Measurements from ENCODE around the gene SLAIN2. TPM values are rescaled to one million over a fixed set of nuclear protein-coding genes. Genes with fewer than 3 reads are reported as not detected.
A peak's percentile ranks its signal among the peaks of the same experiment; 100 is the strongest.
"Not testable (repeated sequence)": the region's sequence is repeated elsewhere in the genome, so short reads cannot be mapped to it uniquely, and the experiment has no call there.

Gene SLAIN2
- total RNA-seq, 2 experiments from 2014 or later, result 55.3 to 61.6 TPM

DNA sequence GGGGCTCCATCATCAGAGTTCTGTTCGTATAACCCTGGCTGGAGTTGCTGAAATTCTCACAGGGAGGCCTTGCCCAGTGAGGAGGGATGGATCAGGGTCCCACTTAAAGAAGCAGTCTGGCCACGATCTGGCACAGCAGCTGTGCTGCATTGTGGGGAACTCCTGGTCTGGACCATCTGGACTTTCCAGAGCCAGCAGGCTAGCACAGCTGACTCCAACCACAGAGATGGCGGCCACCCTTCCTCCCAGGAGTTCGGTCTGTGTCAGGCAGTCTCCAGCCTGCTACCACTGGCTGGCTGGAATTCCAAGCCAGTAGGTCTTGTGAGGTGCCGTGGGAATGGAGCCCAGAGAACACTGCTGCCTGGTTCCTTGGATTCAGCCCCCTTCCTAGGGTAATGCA is 62.0 kb downstream of the SLAIN2 start:
- H3K4me1 Mint-ChIP-seq, result peaks cover 4% of the 10 kb centered on the region
- ATAC-seq, result no peak

DNA sequence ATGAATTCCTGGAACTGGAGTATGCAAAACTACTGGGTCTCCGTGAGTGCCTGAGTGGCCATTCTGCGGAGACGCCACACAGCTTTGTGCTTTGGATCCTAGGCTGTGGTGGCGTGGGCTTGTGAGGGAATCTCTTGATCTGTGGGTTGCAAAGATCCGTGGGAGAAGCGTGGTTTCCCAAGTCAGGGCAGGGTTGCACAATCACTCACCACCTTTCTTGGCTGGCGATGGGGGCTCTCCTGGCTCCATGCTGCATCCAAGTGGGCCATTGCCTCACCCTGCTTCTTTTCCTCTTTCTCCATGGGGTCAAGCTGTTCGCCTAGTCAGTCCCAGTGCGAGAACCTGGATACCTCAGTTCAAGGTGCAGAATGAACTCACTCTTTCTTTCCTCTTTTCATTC is 62.5 kb downstream of the SLAIN2 start:
- no peaks in the 10 kb centered on the region for H3K27me3 Mint-ChIP-seq
- peaks cover 4% of the 10 kb centered on the region for H3K4me1 Mint-ChIP-seq
- H3K9me3 Mint-ChIP-seq (ENCODE audit: low read depth), result no peaks in the 10 kb centered on the region

More for the DNA sequence above, 62.0 kb downstream of the SLAIN2 start:
- no peaks in the 10 kb centered on the region for H3K9me3 Mint-ChIP-seq (ENCODE audit: low read depth)
- H3K27me3 Mint-ChIP-seq, result no peaks in the 10 kb centered on the region
- CTCF ChIA-PET, result no interaction called here
- no peak overlapping the region for H3K4me3 Mint-ChIP-seq
- no peak overlapping the region for H3K27ac Mint-ChIP-seq
- DNase-seq, result no peak
- H3K36me3 Mint-ChIP-seq, result peaks cover 19% of the 10 kb centered on the region

DNA sequence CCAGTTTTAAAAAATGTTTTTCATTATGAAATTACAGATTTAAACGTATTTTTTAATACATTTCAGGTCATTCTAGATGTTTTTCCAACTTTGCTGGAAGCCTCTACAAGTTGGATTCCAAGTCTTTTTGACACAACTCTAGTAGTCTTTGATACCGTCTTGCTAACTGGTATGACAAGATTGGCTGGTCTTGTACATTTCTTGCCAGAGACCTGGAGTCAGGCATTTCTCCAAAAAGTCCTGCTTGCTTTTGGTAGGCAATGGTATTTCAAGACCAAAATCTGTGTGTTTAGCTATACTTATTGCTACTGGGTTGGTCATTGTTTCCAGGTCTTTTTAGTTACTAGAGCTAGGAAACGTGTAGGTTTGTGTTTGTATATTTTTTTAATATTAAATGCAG is 64.6 kb downstream of the SLAIN2 start:
- Mint-ChIP-seq H3K9me3 (ENCODE audit: low read depth) (no peaks in the 10 kb centered on the region), H3K4me3 (no peak overlapping the region), H3K4me1 (peaks cover 1% of the 10 kb centered on the region), H3K36me3 (peaks cover 17% of the 10 kb centered on the region), H3K27me3 (no peaks in the 10 kb centered on the region), H3K27ac (no peak overlapping the region)
- no peak for DNase-seq
- ATAC-seq, result no peak
- CTCF ChIA-PET, result no interaction called here

More for the DNA sequence above, 62.5 kb downstream of the SLAIN2 start:
- Mint-ChIP-seq H3K27ac (no peak overlapping the region), H3K36me3 (peaks cover 19% of the 10 kb centered on the region), H3K4me3 (no peak overlapping the region)
- ATAC-seq, result no peak
- CTCF ChIA-PET, result no interaction called here
- no peak for DNase-seq

DNA sequence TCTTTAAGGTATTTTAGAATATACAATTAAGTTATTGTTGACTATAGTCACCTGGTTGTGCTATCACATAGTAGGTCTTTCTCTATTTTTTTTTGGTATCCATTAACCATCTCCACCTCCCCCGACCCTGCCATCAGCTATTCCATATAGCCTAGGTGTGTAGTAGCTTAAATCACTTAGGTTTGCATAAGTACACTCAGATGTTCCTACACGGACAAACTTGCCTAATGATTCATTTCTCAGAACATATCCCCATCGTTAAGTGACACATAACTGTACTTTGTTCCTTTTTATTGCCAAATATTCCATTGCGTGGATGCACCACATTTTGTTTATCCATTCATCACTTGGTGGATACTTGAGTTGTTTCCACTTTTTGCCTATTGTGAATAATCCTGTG is 67.9 kb downstream of the SLAIN2 start:
- ATAC-seq, result no peak
- no peak for DNase-seq

DNA sequence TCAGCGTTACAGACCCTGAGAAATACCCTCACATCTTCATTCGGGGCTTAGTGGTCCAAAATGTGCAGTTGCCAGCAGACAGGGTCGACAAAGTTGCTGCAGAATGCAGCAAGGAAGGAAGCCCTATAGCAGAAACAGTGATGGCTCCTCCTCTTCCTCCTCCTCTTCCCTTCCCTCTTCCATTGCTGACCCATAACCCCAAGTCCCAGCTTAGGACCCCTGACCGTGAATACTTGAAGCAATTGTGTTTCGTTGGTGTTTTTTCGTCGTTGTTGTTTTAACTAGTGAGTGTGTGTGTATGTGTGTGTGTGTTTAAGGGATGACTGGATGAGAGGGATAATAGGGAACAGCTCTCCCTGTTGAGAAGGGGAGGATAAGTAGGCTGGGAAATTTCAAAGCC is 69.5 kb downstream of the SLAIN2 start:
- H3K27ac Mint-ChIP-seq, result no peak overlapping the region
- no peaks in the 10 kb centered on the region for H3K27me3 Mint-ChIP-seq
- no peaks in the 10 kb centered on the region for H3K9me3 Mint-ChIP-seq (ENCODE audit: low read depth)
- DNase-seq (no peak), ATAC-seq (no peak)
- H3K4me1 Mint-ChIP-seq, result no peaks in the 10 kb centered on the region
- CTCF ChIA-PET, result no interaction called here
- H3K36me3 Mint-ChIP-seq, result peaks cover 21% of the 10 kb centered on the region
- no peak overlapping the region for H3K4me3 Mint-ChIP-seq

More for the DNA sequence above, 67.9 kb downstream of the SLAIN2 start:
- CTCF ChIA-PET, result interaction anchor here (1.3 kb wide), 2 partner anchors 13 to 51 kb away, joined by 3 read pairs; no protein-coding TSS in a partner anchor
- H3K4me1 Mint-ChIP-seq, result no peaks in the 10 kb centered on the region
- no peak overlapping the region for H3K4me3 Mint-ChIP-seq
- peaks cover 21% of the 10 kb centered on the region for H3K36me3 Mint-ChIP-seq
- no peak overlapping the region for H3K27ac Mint-ChIP-seq
- no peaks in the 10 kb centered on the region for H3K27me3 Mint-ChIP-seq
- no peaks in the 10 kb centered on the region for H3K9me3 Mint-ChIP-seq (ENCODE audit: low read depth)

DNA sequence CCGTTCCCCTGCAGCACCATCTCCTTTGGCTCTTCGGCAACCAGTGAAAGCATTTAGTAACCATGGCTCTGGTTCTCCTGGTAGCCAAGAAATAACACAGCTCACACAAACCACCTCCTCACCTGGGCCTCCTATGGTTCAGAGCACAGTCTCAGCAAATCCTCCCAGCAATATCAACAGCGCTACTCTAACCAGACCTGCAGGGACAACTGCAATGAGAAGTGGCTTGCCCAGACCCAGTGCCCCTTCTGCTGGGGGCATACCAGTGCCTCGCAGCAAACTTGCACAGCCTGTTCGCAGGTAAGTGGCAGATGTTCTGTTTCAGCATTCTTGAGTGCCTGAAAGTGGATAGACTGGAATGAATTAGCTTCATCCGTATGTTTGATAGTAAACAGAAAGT is 78.8 kb downstream of the SLAIN2 start:
- Mint-ChIP-seq H3K27me3 (no peaks in the 10 kb centered on the region), H3K4me3 (no peak overlapping the region), H3K4me1 (no peaks in the 10 kb centered on the region), H3K27ac (no peak overlapping the region), H3K36me3 (peaks cover 17% of the 10 kb centered on the region), H3K9me3 (ENCODE audit: low read depth) (no peaks in the 10 kb centered on the region)
- no peak for ATAC-seq
- no peak for DNase-seq
- CTCF ChIA-PET, result no interaction called here

DNA sequence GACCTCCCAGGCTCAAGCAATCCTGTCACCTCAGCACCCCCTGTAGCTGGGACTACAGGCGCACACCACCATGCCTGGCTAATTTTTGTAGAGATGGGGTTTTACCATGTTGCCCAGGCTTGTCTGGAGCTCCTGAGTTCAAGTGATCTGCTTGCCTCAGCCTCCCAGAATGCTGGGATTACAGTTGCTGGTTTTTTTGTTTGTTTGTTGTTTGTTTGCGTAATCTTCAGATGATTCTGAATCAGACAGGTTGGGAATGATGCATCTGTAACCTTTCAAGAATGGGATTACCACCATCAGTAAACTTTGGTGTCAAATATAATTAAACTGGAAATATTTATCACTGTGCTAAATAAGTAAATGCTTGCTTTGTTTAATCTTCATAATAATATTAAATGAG is 79.8 kb downstream of the SLAIN2 start:
- no peak for ATAC-seq

DNA sequence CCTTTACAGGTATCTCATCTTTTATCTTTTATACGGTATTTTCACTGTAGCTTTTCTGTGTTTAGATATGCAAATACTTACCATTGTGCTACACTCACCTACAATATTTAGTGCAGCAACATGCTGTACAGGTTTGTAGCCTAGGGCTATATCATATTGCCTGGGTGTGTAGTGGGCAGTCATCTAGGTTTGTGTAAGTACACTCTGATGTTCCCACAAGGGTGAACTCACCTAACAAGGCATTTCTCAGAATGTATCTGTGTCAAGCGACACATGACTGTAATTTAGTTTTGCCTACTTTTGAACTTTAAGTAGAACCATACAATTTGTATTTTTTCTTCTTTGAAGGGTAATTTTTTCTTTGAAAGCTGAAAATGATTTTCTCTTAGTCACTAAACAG is 87.6 kb downstream of the SLAIN2 start:
- peaks cover 25% of the 10 kb centered on the region for H3K4me1 Mint-ChIP-seq
- H3K27me3 Mint-ChIP-seq, result no peaks in the 10 kb centered on the region
- CTCF ChIA-PET, result interaction anchor here (1.5 kb wide), 1 partner anchor 17 kb away, joined by 3 read pairs; no protein-coding TSS in a partner anchor
- ATAC-seq (no peak), DNase-seq (no peak)
- H3K36me3 Mint-ChIP-seq, result peaks cover 6% of the 10 kb centered on the region
- H3K4me3 Mint-ChIP-seq, result no peak overlapping the region
- no peak overlapping the region for H3K27ac Mint-ChIP-seq
- no peaks in the 10 kb centered on the region for H3K9me3 Mint-ChIP-seq (ENCODE audit: low read depth)

More for the DNA sequence above, 79.8 kb downstream of the SLAIN2 start:
- no peaks in the 10 kb centered on the region for H3K9me3 Mint-ChIP-seq (ENCODE audit: low read depth)
- no peaks in the 10 kb centered on the region for H3K4me1 Mint-ChIP-seq
- peaks cover 17% of the 10 kb centered on the region for H3K36me3 Mint-ChIP-seq
- no peak overlapping the region for H3K4me3 Mint-ChIP-seq
- DNase-seq, result no peak
- H3K27me3 Mint-ChIP-seq, result no peaks in the 10 kb centered on the region
- CTCF ChIA-PET, result interaction anchor here (1.2 kb wide), 1 partner anchor 9 kb away, joined by 3 read pairs; no protein-coding TSS in a partner anchor
- no peak overlapping the region for H3K27ac Mint-ChIP-seq

DNA sequence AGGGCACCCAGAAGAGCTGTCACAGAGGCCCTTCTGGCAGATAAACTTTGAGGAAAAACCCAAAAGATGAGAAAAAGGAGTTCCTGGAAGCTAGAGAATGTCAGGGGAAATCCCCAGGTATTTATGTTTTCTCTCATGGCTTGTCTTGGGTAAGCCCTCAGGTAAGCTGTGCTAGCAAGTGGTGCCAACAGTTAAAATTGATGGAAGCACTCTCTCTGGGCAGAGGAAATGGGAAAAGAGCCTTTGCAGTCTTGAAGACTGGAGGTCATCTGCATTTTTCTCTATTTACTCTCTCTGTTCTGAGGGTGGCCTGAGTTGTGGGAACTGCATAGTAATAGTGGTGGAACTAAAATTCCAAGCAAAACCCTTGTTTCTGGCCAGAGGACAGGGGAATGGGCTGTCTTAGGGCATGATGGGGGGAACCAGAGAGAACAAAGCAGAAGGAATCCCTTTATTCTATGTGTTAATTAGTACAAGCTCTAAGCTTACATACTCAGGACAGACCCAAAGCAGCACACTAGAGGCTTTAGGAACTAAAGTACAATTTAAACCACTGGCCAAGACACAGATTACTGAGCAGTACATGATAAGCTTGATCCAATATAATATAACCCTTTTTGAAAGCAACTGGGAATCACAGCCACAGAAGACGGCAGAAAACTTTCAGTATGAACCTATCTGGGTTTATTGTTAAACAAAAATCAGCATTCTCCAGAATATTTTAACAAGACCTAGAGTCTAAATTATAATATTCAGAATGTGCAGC is 88.6 kb downstream of the SLAIN2 start:
- no peak for ATAC-seq
- DNase-seq, result no peak
- CTCF ChIA-PET, result interaction anchor here (0.9 to 1.5 kb wide), 2 partner anchors 9 to 16 kb away, joined by 3 read pairs; no protein-coding TSS in a partner anchor
- Mint-ChIP-seq H3K36me3 (peaks cover 5% of the 10 kb centered on the region), H3K9me3 (ENCODE audit: low read depth) (no peaks in the 10 kb centered on the region), H3K27me3 (no peaks in the 10 kb centered on the region), H3K4me1 (peaks cover 25% of the 10 kb centered on the region), H3K27ac (no peak overlapping the region), H3K4me3 (no peak overlapping the region)

DNA sequence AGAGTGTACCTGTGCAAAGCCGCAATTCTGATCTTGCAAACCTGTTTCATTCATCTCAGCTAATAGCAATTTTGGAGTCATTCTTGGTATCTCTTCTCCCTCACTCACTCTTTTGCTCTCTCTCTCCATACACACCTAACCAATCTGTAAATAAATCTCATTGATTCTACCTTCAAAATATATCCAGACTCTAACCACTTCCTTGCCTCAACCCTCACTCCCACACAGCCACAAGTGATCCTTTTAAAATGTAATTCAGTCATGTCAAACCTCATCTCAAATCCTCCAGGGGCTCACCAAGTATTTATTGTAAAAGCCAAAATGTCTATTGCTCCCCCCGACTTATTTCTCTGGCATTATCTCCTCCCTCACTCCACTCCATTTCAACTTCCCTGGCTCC is 90.1 kb downstream of the SLAIN2 start:
- H3K4me3 Mint-ChIP-seq, result no peak overlapping the region
- H3K27ac Mint-ChIP-seq, result no peak overlapping the region
- peaks cover 4% of the 10 kb centered on the region for H3K36me3 Mint-ChIP-seq
- DNase-seq, result peak; percentile 57
- ATAC-seq, result peak; percentile 57
- CTCF ChIA-PET, result interaction anchor here (0.7 kb wide), 1 partner anchor 88 kb away, joined by 3 read pairs; no protein-coding TSS in a partner anchor
- H3K4me1 Mint-ChIP-seq, result peaks cover 25% of the 10 kb centered on the region
- no peaks in the 10 kb centered on the region for H3K27me3 Mint-ChIP-seq
- no peaks in the 10 kb centered on the region for H3K9me3 Mint-ChIP-seq (ENCODE audit: low read depth)

DNA sequence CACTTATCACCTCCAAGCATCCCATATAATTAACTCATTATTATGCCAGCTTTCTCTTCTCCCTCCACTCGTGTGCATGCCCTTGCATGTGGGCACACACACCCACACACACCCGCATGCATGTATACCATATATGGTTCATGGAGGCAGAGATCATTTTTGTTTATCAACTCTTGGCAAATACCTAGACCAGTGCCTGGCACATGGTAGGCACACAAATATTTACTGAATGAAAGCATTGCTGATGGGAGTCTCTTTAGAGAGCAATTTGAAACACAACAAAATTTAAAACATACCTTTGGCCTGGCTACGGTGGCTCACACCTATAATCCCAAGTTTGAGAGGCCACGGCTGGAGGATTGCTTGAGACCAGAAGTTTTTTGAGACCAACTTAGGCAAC is 90.7 kb downstream of the SLAIN2 start:
- H3K9me3 Mint-ChIP-seq (ENCODE audit: low read depth), result no peaks in the 10 kb centered on the region
- DNase-seq (no peak), ATAC-seq (no peak)
- CTCF ChIA-PET, result interaction anchor here (0.7 kb wide), 1 partner anchor 89 kb away, joined by 3 read pairs; no protein-coding TSS in a partner anchor
- peaks cover 4% of the 10 kb centered on the region for H3K36me3 Mint-ChIP-seq
- H3K27me3 Mint-ChIP-seq, result no peaks in the 10 kb centered on the region
- H3K27ac Mint-ChIP-seq, result no peak overlapping the region
- H3K4me1 Mint-ChIP-seq, result peaks cover 25% of the 10 kb centered on the region
- no peak overlapping the region for H3K4me3 Mint-ChIP-seq

DNA sequence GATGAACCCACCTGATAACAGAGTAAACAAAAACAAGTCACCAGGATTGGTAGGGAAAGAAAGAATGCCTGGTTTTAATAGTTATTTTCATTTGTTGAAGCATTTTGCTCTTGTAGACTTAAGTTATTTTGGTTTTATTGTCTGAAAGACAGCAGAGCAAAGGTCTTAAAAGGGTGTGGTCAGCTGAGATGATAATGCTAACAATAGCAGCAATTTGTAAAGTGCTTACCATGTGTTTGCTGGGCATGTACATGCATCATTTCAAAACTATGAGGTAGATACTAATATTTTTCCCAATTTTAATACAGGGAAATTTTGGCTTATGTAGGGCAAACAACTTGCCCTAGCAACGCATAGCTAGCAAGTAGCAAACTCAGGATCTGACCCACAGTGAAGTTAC is 95.0 kb downstream of the SLAIN2 start:
- ATAC-seq, result no peak
- Mint-ChIP-seq H3K27me3 (peaks cover 15% of the 10 kb centered on the region), H3K9me3 (ENCODE audit: low read depth) (no peaks in the 10 kb centered on the region), H3K27ac (no peak overlapping the region), H3K4me1 (peaks cover 8% of the 10 kb centered on the region), H3K36me3 (no peaks in the 10 kb centered on the region), H3K4me3 (no peak overlapping the region)
- no peak for DNase-seq
- CTCF ChIA-PET, result interaction anchor here (1.7 kb wide), 1 partner anchor 10 kb away, joined by 5 read pairs; no protein-coding TSS in a partner anchor

DNA sequence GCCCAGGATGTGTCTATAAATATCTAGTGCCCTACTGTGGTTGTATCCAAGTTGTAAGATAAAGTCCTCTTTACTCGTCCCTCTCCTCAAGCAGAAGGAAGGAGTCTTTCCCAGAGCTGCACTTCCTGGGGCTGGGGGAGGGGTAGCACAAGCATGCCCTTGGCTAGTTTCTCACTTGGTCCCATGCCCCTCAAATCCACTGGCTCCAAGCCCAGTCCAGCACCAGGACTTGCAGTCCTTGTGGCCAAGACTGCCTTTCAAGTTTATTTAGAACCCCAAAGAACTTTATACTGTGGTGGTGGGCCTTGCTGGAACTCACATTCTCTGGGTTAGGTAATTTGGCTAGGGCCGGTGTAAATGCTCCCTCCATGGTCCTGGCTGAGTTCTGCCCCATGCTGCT is 98.7 kb downstream of the SLAIN2 start:
- peaks cover 17% of the 10 kb centered on the region for H3K27me3 Mint-ChIP-seq

DNA sequence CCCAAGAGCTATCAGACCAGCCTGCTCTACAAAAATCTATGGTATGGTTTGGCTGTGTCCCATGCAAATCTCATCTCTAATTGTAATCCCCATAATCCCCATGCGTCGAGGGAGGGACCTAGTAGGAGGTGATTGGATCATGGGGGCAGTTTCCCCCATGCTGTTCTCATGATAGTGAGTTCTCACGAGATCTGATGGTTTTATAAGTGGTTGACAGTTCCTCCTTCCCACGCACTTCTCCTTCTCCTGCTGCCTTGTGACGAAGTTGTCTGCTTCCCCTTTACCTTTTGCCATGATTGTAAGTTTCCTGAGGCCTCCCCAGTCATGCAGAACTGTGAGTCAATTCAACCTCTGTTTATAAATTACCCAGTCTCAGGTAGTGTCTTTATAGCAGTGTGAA is 99.6 kb downstream of the SLAIN2 start:
- H3K9me3 Mint-ChIP-seq (ENCODE audit: low read depth); H3K4me1 Mint-ChIP-seq; H3K4me3 Mint-ChIP-seq; H3K27ac Mint-ChIP-seq; H3K36me3 Mint-ChIP-seq; ATAC-seq; DNase-seq: not testable (repeated sequence)
- H3K27me3 Mint-ChIP-seq, result peaks cover 17% of the 10 kb centered on the region
- CTCF ChIA-PET, result interaction anchor here (0.9 kb wide), 1 partner anchor 63 kb away, joined by 3 read pairs; no protein-coding TSS in a partner anchor

More for the DNA sequence above, 98.7 kb downstream of the SLAIN2 start:
- no peaks in the 10 kb centered on the region for H3K36me3 Mint-ChIP-seq
- no peaks in the 10 kb centered on the region for H3K4me1 Mint-ChIP-seq
- H3K4me3 Mint-ChIP-seq, result no peak overlapping the region
- CTCF ChIA-PET, result no interaction called here
- ATAC-seq, result no peak
- no peaks in the 10 kb centered on the region for H3K9me3 Mint-ChIP-seq (ENCODE audit: low read depth)
- no peak overlapping the region for H3K27ac Mint-ChIP-seq
- DNase-seq, result no peak

Measured in activated CD8-positive, alpha-beta memory T cell treated with anti-CD3 and anti-CD28 coated beads, Interleukin-2, amount 10 ng/mL, durations not matched to agents 7 days and 5 days (primary cell).